ENCODE measurements around the gene GAMT.

Gene GAMT

DNA sequence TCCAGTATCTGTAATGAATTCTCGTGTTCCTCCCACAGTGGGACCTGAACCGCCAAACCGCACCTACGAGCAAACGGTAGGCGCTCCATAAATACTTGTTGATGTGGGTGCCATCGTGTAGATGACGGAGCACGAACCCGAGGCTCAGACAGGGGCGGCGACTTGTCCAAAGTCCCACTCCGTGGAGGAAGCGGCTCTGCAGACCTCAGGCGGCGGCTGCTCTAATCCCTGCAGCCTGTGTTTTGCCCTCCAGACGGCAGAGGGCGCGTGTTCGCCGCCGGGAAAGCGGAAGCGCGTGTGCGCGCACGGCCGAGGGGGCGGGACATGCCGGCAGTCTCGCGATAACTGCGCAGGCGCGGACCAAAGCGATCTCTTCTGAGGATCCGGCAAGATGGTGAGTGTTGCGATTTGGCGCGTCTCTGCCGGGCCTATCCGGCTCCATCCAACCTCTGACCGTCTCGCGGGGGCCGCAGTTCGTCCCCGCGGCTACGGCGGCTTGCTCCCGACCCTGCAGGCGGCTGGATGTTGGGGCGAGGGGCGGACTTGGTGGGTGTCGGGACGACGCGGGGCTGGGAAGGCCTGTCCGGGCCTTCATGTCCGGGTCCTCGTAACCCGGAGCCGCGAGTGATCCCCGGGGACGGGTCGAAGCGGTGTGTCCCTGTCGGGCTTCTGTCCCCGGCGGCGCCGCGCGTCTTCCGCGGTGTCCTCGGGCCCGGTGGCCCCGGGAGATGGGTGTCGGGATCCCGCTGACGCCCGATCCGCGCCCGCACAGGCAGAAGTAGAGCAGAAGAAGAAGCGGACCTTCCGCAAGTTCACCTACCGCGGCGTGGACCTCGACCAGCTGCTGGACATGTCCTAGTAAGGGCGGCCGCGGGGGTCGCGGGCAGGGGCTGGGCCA is 36.9 kb upstream of the GAMT start, which contains the start of gene RPS15:
RPS15 (plus strand) TSS at position 362 of the 898 bp plus-strand sequence; CDS start at position 392, 30 bp downstream.
- Histone ChIP-seq H3K4me1 (ENCODE audit: insufficient read depth, insufficient read length) (peaks cover 30% of the 10 kb centered on the region), H3K4me3 (ENCODE audit: insufficient read length, low read depth) (peak within 1 kb of the TSS; percentile 98), H3K9ac (ENCODE audit: insufficient read length, low read depth) (peak within 1 kb of the TSS; percentile 99), H3K27me3 (ENCODE audit: insufficient read depth, insufficient read length) (no peaks in the 10 kb centered on the region), H3K9me3 (ENCODE audit: insufficient read depth, low read length) (no peaks in the 10 kb centered on the region), H3K36me3 (ENCODE audit: insufficient read depth, insufficient read length, low read length) (peaks cover 69% of the 10 kb centered on the region)
- DNase-seq (ENCODE audit: low read depth, low spot score), result peak; percentile 95
- TF ChIP-seq ZNF274 (IDR thresholded peaks at IDR 0.05; ENCODE audit: low read depth, low read length), result no peak
- TF ChIP-seq YY1 (IDR thresholded peaks at IDR 0.05; ENCODE audit: insufficient read depth, insufficient read length), result no peak
- no peak for TF ChIP-seq SUZ12 (IDR thresholded peaks at IDR 0.05; ENCODE audit: extremely low read depth, insufficient read depth, insufficient read length)

DNA sequence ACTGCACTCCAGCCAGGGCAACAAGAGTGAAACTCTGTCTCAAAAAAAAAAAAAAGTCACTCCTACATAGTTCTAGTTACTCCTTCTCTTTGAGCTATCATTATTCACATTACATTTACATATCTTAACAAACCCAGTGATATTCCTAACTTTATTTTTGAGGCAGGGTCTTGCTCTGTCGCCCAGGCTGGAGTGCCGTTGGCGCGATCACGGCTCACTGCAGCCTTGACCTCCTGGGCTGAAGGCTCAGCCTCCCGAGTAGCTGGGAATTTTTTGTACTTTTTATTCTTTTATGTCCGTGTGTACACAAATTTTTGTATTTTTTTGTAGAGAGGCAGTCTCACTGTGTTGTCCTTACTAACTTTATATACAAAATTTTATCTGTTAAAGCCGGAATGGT is 36.3 kb upstream of the GAMT start:
- H3K27me3 ChIP-seq (ENCODE audit: insufficient read depth, insufficient read length), result no peaks in the 10 kb centered on the region
- H3K4me3 ChIP-seq (ENCODE audit: insufficient read length, low read depth), result no peak overlapping the region
- DNase-seq (ENCODE audit: low read depth, low spot score), result no peak
- H3K9ac ChIP-seq (ENCODE audit: insufficient read length, low read depth), result peak overlapping the region; percentile 99
- no peak for TF ChIP-seq YY1 (IDR thresholded peaks at IDR 0.05; ENCODE audit: insufficient read depth, insufficient read length)
- no peak for TF ChIP-seq SUZ12 (IDR thresholded peaks at IDR 0.05; ENCODE audit: extremely low read depth, insufficient read depth, insufficient read length)
- no peak for TF ChIP-seq ZNF274 (IDR thresholded peaks at IDR 0.05; ENCODE audit: low read depth, low read length)
- H3K36me3 ChIP-seq (ENCODE audit: insufficient read depth, insufficient read length, low read length), result peaks cover 70% of the 10 kb centered on the region
- no peaks in the 10 kb centered on the region for H3K9me3 ChIP-seq (ENCODE audit: insufficient read depth, low read length)
- H3K4me1 ChIP-seq (ENCODE audit: insufficient read depth, insufficient read length), result peaks cover 36% of the 10 kb centered on the region

DNA sequence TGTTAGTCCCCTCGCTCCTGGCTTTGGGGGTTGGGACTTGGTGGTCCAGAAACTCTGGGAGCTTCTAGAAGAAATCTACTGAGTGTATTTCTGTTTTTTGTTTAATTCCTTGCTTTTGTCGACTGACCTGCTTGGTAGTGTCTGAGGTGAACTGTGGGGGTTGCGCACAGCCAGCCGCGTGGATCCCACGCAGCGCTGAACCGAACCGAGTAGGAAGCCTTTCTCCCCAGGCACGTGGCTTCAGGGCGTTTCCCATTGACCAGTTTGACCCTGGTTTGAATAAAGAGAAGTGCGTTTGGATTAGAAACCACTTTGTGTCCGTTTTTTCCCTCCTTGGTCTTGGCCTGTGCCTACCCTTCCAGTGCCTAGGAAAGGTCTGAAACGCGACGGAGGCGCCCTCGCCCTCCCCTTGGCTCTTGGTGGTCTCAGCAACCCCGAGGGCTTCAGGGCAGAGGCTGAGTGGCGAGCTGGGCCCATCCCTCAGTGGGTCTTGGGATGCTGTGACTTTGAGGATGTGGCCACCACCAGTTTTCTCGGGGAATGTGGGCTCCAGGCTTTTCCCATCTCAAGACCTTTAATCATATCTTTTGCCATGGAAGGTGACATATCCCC is 34.1 kb upstream of the GAMT start:
- no peak for DNase-seq (ENCODE audit: low read depth, low spot score)
- Histone ChIP-seq H3K4me3 (ENCODE audit: insufficient read length, low read depth) (no peak overlapping the region), H3K27me3 (ENCODE audit: insufficient read depth, insufficient read length) (no peaks in the 10 kb centered on the region), H3K9ac (ENCODE audit: insufficient read length, low read depth) (peak overlapping the region; percentile 63), H3K36me3 (ENCODE audit: insufficient read depth, insufficient read length, low read length) (peaks cover 62% of the 10 kb centered on the region), H3K9me3 (ENCODE audit: insufficient read depth, low read length) (no peaks in the 10 kb centered on the region), H3K4me1 (ENCODE audit: insufficient read depth, insufficient read length) (peaks cover 22% of the 10 kb centered on the region)
- TF ChIP-seq ZNF274 (IDR thresholded peaks at IDR 0.05; ENCODE audit: low read depth, low read length) (no peak), SUZ12 (IDR thresholded peaks at IDR 0.05; ENCODE audit: extremely low read depth, insufficient read depth, insufficient read length) (no peak), YY1 (IDR thresholded peaks at IDR 0.05; ENCODE audit: insufficient read depth, insufficient read length) (no peak)

DNA sequence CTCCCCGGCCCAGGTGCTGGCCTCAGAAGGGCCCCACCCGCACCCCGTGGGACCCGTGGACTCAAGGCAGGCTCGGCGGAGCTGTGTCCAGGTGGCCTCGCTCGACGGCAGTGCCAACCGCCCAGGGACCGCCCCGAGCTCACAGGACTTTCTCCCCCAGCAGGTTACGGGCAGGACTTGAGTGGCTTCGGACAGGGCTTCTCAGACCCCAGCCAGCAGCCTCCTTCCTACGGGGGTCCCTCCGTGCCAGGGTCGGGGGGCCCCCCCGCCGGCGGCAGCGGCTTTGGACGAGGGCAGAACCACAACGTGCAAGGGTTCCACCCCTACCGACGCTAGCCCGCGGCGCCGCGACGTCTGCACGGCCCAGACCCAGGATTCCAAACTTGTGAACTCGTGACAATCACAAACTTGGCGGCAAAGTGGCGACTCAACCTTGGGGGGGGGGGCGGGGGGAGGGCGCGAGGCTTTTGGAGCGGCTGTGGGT is 33.3 kb upstream of the GAMT start:
- no peak for TF ChIP-seq SUZ12 (IDR thresholded peaks at IDR 0.05; ENCODE audit: extremely low read depth, insufficient read depth, insufficient read length)
- TF ChIP-seq ZNF274 (IDR thresholded peaks at IDR 0.05; ENCODE audit: low read depth, low read length), result no peak
- TF ChIP-seq YY1 (IDR thresholded peaks at IDR 0.05; ENCODE audit: insufficient read depth, insufficient read length), result no peak
- Histone ChIP-seq H3K4me1 (ENCODE audit: insufficient read depth, insufficient read length) (peaks cover 18% of the 10 kb centered on the region), H3K36me3 (ENCODE audit: insufficient read depth, insufficient read length, low read length) (peaks cover 62% of the 10 kb centered on the region), H3K9me3 (ENCODE audit: insufficient read depth, low read length) (no peaks in the 10 kb centered on the region), H3K9ac (ENCODE audit: insufficient read length, low read depth) (no peak overlapping the region), H3K27me3 (ENCODE audit: insufficient read depth, insufficient read length) (no peaks in the 10 kb centered on the region), H3K4me3 (ENCODE audit: insufficient read length, low read depth) (no peak overlapping the region)
- no peak for DNase-seq (ENCODE audit: low read depth, low spot score)

DNA sequence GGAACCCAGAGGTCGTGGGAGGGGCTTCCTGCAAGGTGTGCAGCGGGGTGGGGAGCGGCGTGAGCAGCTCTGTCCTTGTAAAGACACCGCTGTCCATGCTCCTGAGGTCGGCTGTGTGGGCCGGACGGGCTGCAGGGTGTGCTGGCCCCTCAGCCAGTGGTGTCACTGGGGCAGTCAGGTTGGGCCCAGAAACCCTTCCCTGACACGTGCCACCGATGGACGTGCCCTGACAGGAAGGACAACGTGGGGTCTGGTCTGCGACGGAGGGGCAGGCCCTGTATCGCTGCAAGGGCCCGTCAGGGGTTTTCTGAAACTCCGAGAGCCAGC is 32.7 kb upstream of the GAMT start:
- Histone ChIP-seq H3K36me3 (ENCODE audit: insufficient read depth, insufficient read length, low read length) (peaks cover 62% of the 10 kb centered on the region), H3K27me3 (ENCODE audit: insufficient read depth, insufficient read length) (no peaks in the 10 kb centered on the region), H3K9me3 (ENCODE audit: insufficient read depth, low read length) (no peaks in the 10 kb centered on the region), H3K9ac (ENCODE audit: insufficient read length, low read depth) (no peak overlapping the region), H3K4me1 (ENCODE audit: insufficient read depth, insufficient read length) (peaks cover 18% of the 10 kb centered on the region), H3K4me3 (ENCODE audit: insufficient read length, low read depth) (no peak overlapping the region)
- no peak for DNase-seq (ENCODE audit: low read depth, low spot score)
- no peak for TF ChIP-seq YY1 (IDR thresholded peaks at IDR 0.05; ENCODE audit: insufficient read depth, insufficient read length)
- no peak for TF ChIP-seq ZNF274 (IDR thresholded peaks at IDR 0.05; ENCODE audit: low read depth, low read length)
- no peak for TF ChIP-seq SUZ12 (IDR thresholded peaks at IDR 0.05; ENCODE audit: extremely low read depth, insufficient read depth, insufficient read length)

DNA sequence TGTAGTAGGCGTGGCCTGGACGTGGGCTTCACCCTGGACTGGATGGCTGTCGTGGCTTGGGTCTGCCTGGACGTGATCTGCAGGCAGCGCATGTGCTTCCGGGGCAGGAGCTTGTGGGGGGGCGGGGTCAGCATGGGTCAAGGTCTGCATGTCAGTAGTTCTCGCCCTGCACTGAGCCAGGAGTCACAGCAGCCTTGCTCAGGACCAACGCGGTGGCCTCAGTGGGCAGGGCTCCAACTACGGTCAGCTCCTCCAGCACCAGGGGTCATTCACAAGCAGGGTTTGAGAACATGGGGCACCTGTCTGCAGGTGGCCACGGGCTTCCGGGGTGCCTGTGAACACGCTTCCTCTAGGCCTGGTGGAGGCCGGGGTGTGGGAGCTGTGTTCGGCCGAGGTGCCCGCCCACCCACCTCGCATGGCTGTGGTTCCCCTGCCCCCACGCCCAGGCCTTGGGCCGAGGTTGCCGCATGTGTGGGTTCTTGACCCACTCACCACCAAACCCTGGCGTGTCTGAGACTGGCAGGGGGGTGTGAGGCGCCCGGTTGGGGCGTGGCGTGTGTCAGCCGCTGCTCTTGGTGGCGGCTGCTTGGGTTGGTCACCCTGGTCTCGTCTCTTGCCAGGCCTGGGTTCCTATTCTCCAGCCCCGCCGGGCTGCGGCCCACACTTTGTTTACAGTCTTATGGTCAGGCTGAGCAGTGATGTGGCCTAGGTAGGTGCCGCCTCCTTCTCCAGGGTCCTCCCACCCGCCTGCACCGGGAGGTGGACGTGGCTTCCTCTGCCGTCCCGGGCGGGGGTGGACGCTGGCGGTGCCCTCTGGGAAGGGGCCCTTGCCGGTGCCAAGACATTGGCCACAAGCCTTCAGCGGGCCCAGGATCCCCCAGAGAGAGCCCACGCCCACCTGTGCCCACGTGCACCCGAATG is 32.0 kb upstream of the GAMT start:
- H3K4me3 ChIP-seq (ENCODE audit: insufficient read length, low read depth), result no peak overlapping the region
- H3K9ac ChIP-seq (ENCODE audit: insufficient read length, low read depth), result peak overlapping the region; percentile 21
- H3K27me3 ChIP-seq (ENCODE audit: insufficient read depth, insufficient read length), result no peaks in the 10 kb centered on the region
- peaks cover 21% of the 10 kb centered on the region for H3K4me1 ChIP-seq (ENCODE audit: insufficient read depth, insufficient read length)
- no peak for DNase-seq (ENCODE audit: low read depth, low spot score)
- no peaks in the 10 kb centered on the region for H3K9me3 ChIP-seq (ENCODE audit: insufficient read depth, low read length)
- TF ChIP-seq SUZ12 (IDR thresholded peaks at IDR 0.05; ENCODE audit: extremely low read depth, insufficient read depth, insufficient read length), result no peak
- TF ChIP-seq YY1 (IDR thresholded peaks at IDR 0.05; ENCODE audit: insufficient read depth, insufficient read length), result no peak
- no peak for TF ChIP-seq ZNF274 (IDR thresholded peaks at IDR 0.05; ENCODE audit: low read depth, low read length)
- peaks cover 64% of the 10 kb centered on the region for H3K36me3 ChIP-seq (ENCODE audit: insufficient read depth, insufficient read length, low read length)

Measured in NT2/D1 (cell line).